Activated CD8-positive, alpha-beta T cell treated with anti-CD3 and anti-CD28 coated beads, Interleukin-2, amount 10 ng/mL, durations not matched to agents 7 days and 5 days (primary cell): ENCODE data around the gene JAKMIP1. TPM values are rescaled to one million over a fixed set of nuclear protein-coding genes. Genes with fewer than 3 reads are reported as not detected.
A peak's percentile ranks its signal among the peaks of the same experiment; 100 is the strongest.

ENCODE experiments used
- ATAC-seq: fragments of 150-1000 bp; cut with Tn5 transposase; one replicate; pipeline ENCODE4 v1.10.0; 2021; ENCODE audit warnings: moderate library complexity
- CTCF ChIA-PET: fragments of 350-600 bp; sonication (Branson Sonifier 250); formaldehyde crosslinking; loops from one replicate; lab custom pipeline; 2021; ENCODE audit warnings: antibody characterized with exemption; lab: Charles Lee
- POLR2A ChIA-PET: fragments of 350-600 bp; sonication (Branson Sonifier 250); formaldehyde crosslinking; loops from one replicate; lab custom pipeline; 2021; ENCODE audit warnings: antibody characterized with exemption; lab: Charles Lee
- DNase-seq: peaks from one replicate; pipeline ENCODE4 v3.0.0-alpha.2; 2020
- H3K27ac Mint-ChIP-seq: one replicate; pipeline ENCODE4 v1.8.0; 2021; ENCODE audit warnings: mild to moderate bottlenecking, mixed read lengths
- H3K27me3 Mint-ChIP-seq: one replicate; pipeline ENCODE4 v1.8.0; 2021; ENCODE audit warnings: low read depth, mixed read lengths
- H3K36me3 Mint-ChIP-seq: one replicate; pipeline ENCODE4 v1.8.0; 2021; ENCODE audit warnings: low read depth, mixed read lengths
- H3K4me1 Mint-ChIP-seq: one replicate; pipeline ENCODE4 v1.8.0; 2021; ENCODE audit warnings: low read depth, mixed read lengths
- H3K4me3 Mint-ChIP-seq: one replicate; pipeline ENCODE4 v1.8.0; 2021; ENCODE audit warnings: mild to moderate bottlenecking, mixed read lengths
- H3K9me3 Mint-ChIP-seq: one replicate; pipeline ENCODE4 v1.8.0; 2022; ENCODE audit warnings: mixed read lengths; ENCODE audit not compliant: insufficient read depth
- total RNA-seq, 2 experiments: library from RNA; stranded (reverse); gene quantifications; one replicate each; pipeline ENCODE4 v1.2.3, GENCODE V29; 2021

Gene JAKMIP1
- total RNA-seq, 2 experiments from 2014 or later = 9.3 to 9.6 TPM

DNA sequence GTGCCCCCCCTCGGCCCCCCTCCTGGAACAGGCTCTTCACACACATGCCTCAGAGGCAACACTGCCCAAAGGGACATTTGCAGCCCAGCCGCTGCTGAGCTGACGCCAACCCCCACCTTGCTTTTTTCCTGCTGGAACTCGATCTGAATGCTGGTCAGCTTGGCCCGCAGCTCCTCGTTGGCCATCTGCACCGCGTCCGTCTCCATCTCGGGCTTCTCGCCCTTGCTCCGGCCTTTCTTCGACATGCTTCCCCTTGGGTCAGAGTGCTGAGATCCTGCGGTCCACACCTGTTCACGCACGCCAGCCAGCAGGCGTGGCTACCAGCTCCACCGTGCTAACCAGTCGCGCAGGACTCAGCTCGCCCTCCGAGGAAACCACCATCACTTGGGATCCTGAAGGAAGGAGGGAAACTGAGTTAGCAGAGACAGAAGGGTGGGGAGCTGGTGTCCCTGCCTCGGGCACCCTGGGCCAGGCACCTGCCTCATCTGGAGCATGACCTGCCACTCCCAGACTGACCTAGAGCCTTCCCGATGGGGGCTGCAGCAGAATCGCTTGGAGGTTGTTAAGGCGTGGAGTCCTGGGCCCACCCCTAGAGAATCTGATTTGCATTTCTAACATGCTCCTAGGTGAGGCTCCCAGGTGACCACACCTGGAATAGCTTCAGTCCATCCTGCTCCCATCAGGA is 87.6 kb downstream of the JAKMIP1 start:
- no peak for DNase-seq
- no peaks in the 10 kb centered on the region for H3K9me3 Mint-ChIP-seq
- H3K36me3 Mint-ChIP-seq = no peaks in the 10 kb centered on the region
- peaks cover 18% of the 10 kb centered on the region for H3K4me1 Mint-ChIP-seq
- ChIA-PET POLR2A (no interaction called here), CTCF (no interaction called here)
- ATAC-seq = no peak
- peaks cover 5% of the 10 kb centered on the region for H3K27me3 Mint-ChIP-seq
- H3K4me3 Mint-ChIP-seq = no peak overlapping the region
- no peak overlapping the region for H3K27ac Mint-ChIP-seq

- Mint-ChIP-seq H3K4me3 (no peak overlapping the region), H3K27me3 (no peaks in the 10 kb centered on the region), H3K9me3 (no peaks in the 10 kb centered on the region), H3K27ac (no peak overlapping the region), H3K4me1 (peaks cover 18% of the 10 kb centered on the region), H3K36me3 (peaks cover 2% of the 10 kb centered on the region)
- DNase-seq (no peak), ATAC-seq (no peak)
- ChIA-PET CTCF (no interaction called here), POLR2A (no interaction called here)
These were observed 88.9 kb downstream of the JAKMIP1 start for GRCh38 chr4:6111354-6111960.

DNA sequence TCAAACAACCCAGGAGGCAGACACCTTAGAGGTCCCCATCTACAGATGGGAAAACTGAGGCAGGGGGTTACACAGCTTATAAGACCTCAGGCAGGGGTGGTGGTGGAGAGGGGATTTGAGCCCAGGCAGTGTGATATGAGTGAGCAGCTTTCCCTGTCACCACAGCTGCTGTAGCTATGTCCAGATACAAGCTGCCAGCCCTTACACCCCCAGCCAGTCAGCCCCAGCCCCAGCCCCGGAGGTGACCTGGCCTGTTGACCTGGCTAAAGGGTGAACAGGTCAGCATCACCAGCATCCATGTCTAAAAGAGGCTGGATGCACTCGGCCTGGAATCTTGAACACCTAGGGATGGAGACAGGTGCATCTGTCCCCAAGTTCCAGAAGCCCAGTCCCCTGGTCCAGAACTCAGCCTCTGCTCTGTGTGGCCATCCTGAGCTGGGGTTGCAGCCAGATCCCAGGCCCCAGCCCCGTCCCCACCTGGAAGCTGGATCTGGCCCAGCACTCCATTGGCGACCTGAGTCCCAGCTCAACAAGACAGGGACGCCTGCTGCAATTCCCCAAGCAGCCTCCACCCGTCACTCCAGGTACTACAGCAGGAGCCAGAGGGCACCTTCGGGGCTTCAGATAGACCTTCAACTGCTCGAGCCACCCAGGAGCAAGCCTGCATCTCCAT is 89.5 kb downstream of the JAKMIP1 start:
- no peaks in the 10 kb centered on the region for H3K9me3 Mint-ChIP-seq
- DNase-seq (no peak), ATAC-seq (no peak)
- no peak overlapping the region for H3K27ac Mint-ChIP-seq
- ChIA-PET POLR2A (no interaction called here), CTCF (no interaction called here)
- H3K27me3 Mint-ChIP-seq = peaks cover 2% of the 10 kb centered on the region
- no peak overlapping the region for H3K4me3 Mint-ChIP-seq
- peaks cover 4% of the 10 kb centered on the region for H3K36me3 Mint-ChIP-seq
- peaks cover 18% of the 10 kb centered on the region for H3K4me1 Mint-ChIP-seq

- DNase-seq (no peak), ATAC-seq (peak; percentile 45)
- CTCF ChIA-PET = no interaction called here
- Mint-ChIP-seq H3K36me3 (peaks cover 5% of the 10 kb centered on the region), H3K4me1 (peaks cover 14% of the 10 kb centered on the region), H3K9me3 (no peaks in the 10 kb centered on the region), H3K4me3 (no peak overlapping the region), H3K27me3 (peaks cover 2% of the 10 kb centered on the region), H3K27ac (no peak overlapping the region)
- POLR2A ChIA-PET = no interaction called here
These were observed 90.3 kb downstream of the JAKMIP1 start for GRCh38 chr4:6109842-6110560.

DNA sequence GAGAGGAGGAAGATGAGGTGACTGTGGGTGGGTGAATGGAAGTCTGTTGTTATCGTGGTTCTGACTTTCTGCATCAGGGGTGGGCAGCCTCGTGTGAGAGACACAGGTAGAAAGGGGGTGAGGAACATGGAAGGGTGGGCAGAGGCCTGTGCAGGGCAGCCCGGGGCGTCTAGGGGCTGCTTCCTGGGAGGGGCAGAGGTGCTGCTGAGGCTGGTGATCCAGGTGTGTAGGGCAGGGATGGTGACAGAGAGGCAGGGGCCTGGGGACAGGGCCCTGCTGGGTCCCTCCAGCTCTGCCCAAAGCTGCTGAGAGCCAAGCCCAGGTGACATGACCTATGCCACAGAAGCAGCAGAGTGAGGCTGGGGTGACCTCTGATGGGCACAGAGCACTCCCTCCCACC is 92.5 kb downstream of the JAKMIP1 start:
- POLR2A ChIA-PET = no interaction called here
- no peak for DNase-seq
- Mint-ChIP-seq H3K36me3 (peaks cover 15% of the 10 kb centered on the region), H3K27me3 (peaks cover 14% of the 10 kb centered on the region), H3K4me3 (no peak overlapping the region), H3K4me1 (no peaks in the 10 kb centered on the region), H3K9me3 (no peaks in the 10 kb centered on the region), H3K27ac (no peak overlapping the region)
- no peak for ATAC-seq
- CTCF ChIA-PET = no interaction called here

- Mint-ChIP-seq H3K4me3 (no peak overlapping the region), H3K27me3 (peaks cover 14% of the 10 kb centered on the region), H3K36me3 (peaks cover 15% of the 10 kb centered on the region), H3K4me1 (no peaks in the 10 kb centered on the region), H3K27ac (no peak overlapping the region), H3K9me3 (no peaks in the 10 kb centered on the region)
- ChIA-PET POLR2A (no interaction called here), CTCF (no interaction called here)
- ATAC-seq (no peak), DNase-seq (no peak)
These were observed 93.1 kb downstream of the JAKMIP1 start for GRCh38 chr4:6107114-6107791.

DNA sequence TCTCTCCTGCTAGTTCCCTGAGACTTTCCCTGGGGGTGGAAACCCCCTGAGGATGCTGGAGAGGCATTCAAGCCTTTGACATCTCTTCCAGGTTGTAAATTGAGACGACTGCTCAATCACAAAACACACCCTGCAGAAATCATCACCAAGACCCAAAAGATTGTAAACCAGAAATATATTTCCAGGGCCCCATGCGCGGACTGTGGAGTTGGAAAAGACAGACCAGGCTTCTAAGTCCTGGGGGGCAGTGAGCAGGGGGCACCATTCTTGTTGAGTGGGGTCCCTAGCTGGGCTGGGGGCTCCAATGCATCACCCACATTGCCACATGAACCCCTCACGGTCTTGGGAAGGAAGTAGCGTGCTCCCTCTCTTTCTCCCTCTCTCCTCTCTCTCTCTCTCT is 94.2 kb downstream of the JAKMIP1 start:
- DNase-seq (no peak), ATAC-seq (no peak)
- CTCF ChIA-PET = no interaction called here
- H3K4me3 Mint-ChIP-seq = no peak overlapping the region
- H3K27me3 Mint-ChIP-seq = peaks cover 17% of the 10 kb centered on the region
- peaks cover 15% of the 10 kb centered on the region for H3K36me3 Mint-ChIP-seq
- H3K9me3 Mint-ChIP-seq = no peaks in the 10 kb centered on the region
- H3K27ac Mint-ChIP-seq = no peak overlapping the region
- H3K4me1 Mint-ChIP-seq = no peaks in the 10 kb centered on the region
- POLR2A ChIA-PET = no interaction called here

DNA sequence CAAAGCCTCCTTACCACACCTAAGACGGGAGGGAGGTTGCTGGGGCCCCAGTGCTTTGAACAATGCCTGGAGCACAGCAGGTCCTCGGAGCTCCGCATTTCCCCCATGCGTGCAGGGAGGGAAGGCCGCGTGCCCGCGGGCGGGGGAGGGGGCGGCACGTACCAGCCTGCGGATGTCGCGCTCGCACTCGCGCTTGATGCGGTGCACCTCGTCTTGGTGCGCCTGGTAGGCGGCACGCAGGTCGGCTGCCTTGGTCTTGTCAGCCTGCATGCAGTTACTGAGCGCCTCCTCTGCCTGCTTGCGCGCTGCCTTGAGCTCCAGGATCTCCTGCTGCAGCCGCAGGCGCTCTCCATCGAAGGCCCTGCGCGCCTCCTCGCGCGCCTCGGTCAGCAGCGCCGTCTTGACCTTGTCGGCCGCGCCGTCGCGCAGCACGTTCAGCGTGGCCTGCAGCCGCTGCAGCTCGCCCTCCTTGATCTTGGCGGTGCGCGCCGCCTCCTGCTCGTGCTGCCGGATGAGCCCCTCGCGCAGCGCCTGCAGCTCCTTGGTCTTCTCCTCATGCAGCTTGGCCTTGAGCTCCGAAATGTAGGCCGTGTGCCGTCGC is 94.9 kb downstream of the JAKMIP1 start:
- Mint-ChIP-seq H3K36me3 (peaks cover 15% of the 10 kb centered on the region), H3K4me1 (no peaks in the 10 kb centered on the region), H3K27me3 (peaks cover 17% of the 10 kb centered on the region), H3K27ac (no peak overlapping the region), H3K9me3 (no peaks in the 10 kb centered on the region), H3K4me3 (no peak overlapping the region)
- ChIA-PET POLR2A (no interaction called here), CTCF (interaction anchor here (1.1 kb wide), 1 partner anchor 15 kb away, joined by 3 read pairs; no protein-coding TSS in a partner anchor)
- no peak for DNase-seq
- no peak for ATAC-seq

DNA sequence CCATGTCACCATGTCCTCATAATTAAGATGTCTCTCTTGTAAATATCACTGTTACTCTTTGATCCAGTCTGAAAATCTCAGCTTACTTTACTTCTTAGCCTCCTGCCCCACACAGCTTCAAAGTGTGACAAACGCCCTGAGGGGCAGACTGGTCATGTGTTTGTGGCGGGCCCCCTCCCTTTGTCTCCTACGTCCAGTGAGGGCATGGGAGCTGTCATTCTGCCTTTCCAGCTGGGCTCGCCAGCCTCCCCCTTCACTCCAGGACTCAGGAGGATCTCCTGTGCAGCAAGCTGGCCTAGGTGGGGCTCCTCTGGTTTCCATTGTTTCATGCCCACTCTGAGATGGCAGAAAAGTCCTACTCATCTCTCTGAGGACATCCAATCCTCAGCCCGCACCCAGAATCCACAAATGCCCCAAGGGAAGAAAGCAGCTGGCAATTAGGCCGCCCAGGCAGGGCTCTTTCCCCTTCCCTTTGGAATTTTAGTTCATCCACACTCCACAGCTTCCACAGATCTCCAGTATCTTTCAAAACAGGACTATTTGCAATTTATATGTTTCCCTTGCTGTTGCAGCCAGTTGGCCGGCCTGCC is 95.7 kb downstream of the JAKMIP1 start:
- peaks cover 17% of the 10 kb centered on the region for H3K27me3 Mint-ChIP-seq
- POLR2A ChIA-PET = interaction anchor here (0.5 kb wide), 1 partner anchor 15 kb away, joined by 6 read pairs; no protein-coding TSS in a partner anchor
- no peaks in the 10 kb centered on the region for H3K4me1 Mint-ChIP-seq
- no peaks in the 10 kb centered on the region for H3K9me3 Mint-ChIP-seq
- no peak overlapping the region for H3K27ac Mint-ChIP-seq
- DNase-seq (no peak), ATAC-seq (no peak)
- peaks cover 15% of the 10 kb centered on the region for H3K36me3 Mint-ChIP-seq
- no peak overlapping the region for H3K4me3 Mint-ChIP-seq
- CTCF ChIA-PET = interaction anchor here (1.1 kb wide), 1 partner anchor 15 kb away, joined by 3 read pairs; no protein-coding TSS in a partner anchor

GRCh38 chr4:6097581-6097980 is 102.8 kb downstream of the JAKMIP1 start:
- Mint-ChIP-seq H3K4me3 (no peak overlapping the region), H3K4me1 (peaks cover 7% of the 10 kb centered on the region), H3K36me3 (peaks cover 2% of the 10 kb centered on the region), H3K27me3 (peaks cover 3% of the 10 kb centered on the region), H3K27ac (no peak overlapping the region), H3K9me3 (peaks cover 4% of the 10 kb centered on the region)
- POLR2A ChIA-PET = no interaction called here
- ATAC-seq (no peak), DNase-seq (no peak)
- CTCF ChIA-PET = no interaction called here

GRCh38 chr4:6095897-6096296 is 104.5 kb downstream of the JAKMIP1 start:
- Mint-ChIP-seq H3K9me3 (peaks cover 8% of the 10 kb centered on the region), H3K4me1 (peaks cover 20% of the 10 kb centered on the region), H3K27ac (no peak overlapping the region), H3K27me3 (no peaks in the 10 kb centered on the region), H3K4me3 (no peak overlapping the region), H3K36me3 (peaks cover 2% of the 10 kb centered on the region)
- POLR2A ChIA-PET = no interaction called here
- ATAC-seq (no peak), DNase-seq (no peak)
- CTCF ChIA-PET = no interaction called here
